ENCODE measurements around the gene TRPM3.
A peak's percentile ranks its signal among the peaks of the same experiment; 100 is the strongest.

The TRPM3 gene

DNA sequence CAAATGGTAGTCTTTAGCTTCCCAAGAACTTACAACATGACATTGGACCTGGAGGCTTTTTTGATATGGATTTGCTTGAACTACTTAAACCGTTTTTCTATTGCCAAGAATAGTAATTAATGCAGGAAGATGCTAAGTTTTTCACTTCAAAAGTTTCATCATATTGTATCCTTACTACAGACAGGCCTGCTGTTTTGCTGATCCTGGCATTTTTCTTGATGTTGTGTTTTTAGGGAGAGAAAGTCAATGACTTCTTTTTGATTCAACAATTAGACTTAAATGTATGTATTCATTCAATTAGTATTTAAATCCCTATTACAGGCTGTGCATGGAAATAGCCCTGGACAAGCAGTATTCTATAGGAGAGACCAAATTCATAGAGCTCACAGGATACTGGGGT, 172.7 kb downstream of the TRPM3 start:
- TF ChIP-seq, protein P1, sequence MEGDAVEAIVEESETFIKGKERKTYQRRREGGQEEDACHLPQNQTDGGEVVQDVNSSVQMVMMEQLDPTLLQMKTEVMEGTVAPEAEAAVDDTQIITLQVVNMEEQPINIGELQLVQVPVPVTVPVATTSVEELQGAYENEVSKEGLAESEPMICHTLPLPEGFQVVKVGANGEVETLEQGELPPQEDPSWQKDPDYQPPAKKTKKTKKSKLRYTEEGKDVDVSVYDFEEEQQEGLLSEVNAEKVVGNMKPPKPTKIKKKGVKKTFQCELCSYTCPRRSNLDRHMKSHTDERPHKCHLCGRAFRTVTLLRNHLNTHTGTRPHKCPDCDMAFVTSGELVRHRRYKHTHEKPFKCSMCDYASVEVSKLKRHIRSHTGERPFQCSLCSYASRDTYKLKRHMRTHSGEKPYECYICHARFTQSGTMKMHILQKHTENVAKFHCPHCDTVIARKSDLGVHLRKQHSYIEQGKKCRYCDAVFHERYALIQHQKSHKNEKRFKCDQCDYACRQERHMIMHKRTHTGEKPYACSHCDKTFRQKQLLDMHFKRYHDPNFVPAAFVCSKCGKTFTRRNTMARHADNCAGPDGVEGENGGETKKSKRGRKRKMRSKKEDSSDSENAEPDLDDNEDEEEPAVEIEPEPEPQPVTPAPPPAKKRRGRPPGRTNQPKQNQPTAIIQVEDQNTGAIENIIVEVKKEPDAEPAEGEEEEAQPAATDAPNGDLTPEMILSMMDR (conservative IDR thresholded peaks at IDR 0.05; ENCODE audit: low read depth, low read length): no peak
- no peak for DNase-seq (ENCODE audit: low read depth)

DNA sequence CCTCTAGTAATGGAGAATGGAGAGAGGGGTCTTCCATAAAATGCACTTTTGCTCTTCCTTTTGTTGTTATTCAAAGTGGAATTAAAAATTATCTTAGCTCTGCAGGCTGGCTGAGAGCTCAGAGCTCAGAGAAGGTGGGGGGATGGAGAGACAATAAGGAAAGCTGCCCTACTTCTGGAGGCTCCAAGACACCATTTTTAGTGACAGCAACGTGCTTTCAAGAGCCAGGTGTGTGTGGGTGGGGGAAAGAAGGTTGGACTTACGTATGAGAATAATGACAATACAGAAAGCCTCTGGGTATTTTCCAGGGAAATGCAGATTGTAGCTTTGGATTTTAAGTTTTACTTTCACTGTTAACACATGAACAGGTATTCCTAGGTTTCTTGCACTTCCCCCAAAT, 173.9 kb downstream of the TRPM3 start:
- no peak for DNase-seq (ENCODE audit: low read depth)
- H3K4me3 ChIP-seq (ENCODE audit: low read depth, low read length): no peak overlapping the region
- TF ChIP-seq, protein P1 (conservative IDR thresholded peaks at IDR 0.05; ENCODE audit: low read depth, low read length): no peak

More for the DNA sequence above, 172.7 kb downstream of the TRPM3 start:
- H3K4me3 ChIP-seq (ENCODE audit: low read depth, low read length): no peak overlapping the region

DNA sequence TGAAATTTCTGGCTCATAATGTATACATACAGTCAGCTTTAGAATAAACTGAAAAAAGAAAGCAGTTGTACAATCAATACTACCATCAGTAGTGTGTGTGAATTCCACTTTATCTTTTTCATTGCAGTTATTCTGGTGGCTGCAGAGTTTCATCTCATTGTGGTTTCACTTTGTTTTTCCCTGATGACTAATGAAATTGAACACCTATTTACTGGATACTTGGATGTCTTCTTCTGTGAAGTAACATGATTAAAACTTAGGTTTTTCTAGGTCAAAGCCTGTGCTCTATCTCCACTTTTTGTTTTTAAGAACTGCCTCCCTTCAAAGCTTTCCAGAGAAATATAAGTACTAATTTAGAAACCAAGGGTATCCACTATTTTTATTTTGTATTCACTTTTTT, 174.3 kb downstream of the TRPM3 start:
- H3K4me3 ChIP-seq (ENCODE audit: low read depth, low read length): no peak overlapping the region
- DNase-seq (ENCODE audit: low read depth): peak; percentile 40
- TF ChIP-seq, protein P1 (conservative IDR thresholded peaks at IDR 0.05; ENCODE audit: low read depth, low read length): no peak

DNA sequence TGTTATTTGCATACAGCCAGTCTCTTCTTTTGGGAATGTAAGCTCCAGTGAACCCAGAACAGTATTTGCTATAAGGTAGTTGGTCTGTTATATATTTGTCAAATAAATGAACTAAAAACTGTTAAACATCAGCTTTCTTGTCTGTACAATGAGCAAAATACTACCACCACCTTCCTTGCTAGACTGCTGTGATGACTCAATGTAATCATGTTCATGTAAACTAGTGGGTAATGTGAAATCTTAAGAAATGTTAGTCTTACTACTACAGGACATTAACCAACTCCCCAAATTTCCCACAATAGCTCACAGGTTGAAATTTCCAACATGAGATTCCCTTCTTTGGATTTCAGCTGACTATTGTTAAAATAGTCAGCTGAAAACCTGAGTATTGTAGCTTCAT, 176.1 kb downstream of the TRPM3 start:
- DNase-seq (ENCODE audit: low read depth): peak; percentile 29
- TF ChIP-seq, protein P1 (conservative IDR thresholded peaks at IDR 0.05; ENCODE audit: low read depth, low read length): no peak

DNA sequence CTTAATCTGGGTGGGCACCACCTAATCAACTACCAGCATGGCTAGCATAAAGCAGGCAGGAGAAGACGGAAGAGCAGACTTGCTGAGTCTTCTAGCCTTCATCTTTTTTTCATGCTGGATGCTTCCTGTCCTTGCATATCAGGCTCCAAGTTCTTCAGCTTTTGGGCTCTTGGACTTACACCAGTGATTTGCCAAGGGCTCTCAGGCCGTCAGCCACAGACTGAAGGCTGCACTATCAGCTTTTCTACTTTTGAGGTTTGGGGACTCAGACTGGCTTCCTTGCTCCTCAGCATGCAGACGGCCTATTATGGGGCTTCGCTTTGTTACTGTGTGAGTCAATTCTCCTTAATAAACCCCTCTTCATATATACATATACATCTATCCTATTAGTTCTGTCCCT, 180.2 kb downstream of the TRPM3 start:
- H3K4me3 ChIP-seq (ENCODE audit: low read depth, low read length): no peak overlapping the region
- TF ChIP-seq, protein P1 (conservative IDR thresholded peaks at IDR 0.05; ENCODE audit: low read depth, low read length): no peak
- no peak for DNase-seq (ENCODE audit: low read depth)

More for the DNA sequence above, 176.1 kb downstream of the TRPM3 start:
- no peak overlapping the region for H3K4me3 ChIP-seq (ENCODE audit: low read depth, low read length)

DNA sequence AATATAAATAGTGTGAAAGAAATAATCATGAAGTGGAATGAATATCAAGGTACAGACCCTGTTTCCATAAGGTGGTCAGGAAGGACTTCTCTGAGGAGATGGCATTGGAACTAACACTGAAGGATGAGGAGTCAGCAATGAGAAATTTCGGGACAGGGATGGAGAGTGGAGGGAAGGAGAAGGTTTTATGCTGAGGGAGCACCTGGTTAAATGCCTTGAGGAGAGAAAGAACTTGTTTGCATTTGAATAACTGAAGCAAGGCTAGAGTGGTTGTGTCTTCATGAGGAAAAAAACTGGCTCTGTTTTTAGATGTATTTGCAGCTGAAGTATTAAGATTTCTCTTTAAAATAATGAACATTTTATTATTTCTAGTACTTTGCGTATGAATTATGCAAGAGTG, 180.8 kb downstream of the TRPM3 start:
- TF ChIP-seq, protein P1 (conservative IDR thresholded peaks at IDR 0.05; ENCODE audit: low read depth, low read length): no peak
- H3K4me3 ChIP-seq (ENCODE audit: low read depth, low read length): no peak overlapping the region
- no peak for DNase-seq (ENCODE audit: low read depth)

DNA sequence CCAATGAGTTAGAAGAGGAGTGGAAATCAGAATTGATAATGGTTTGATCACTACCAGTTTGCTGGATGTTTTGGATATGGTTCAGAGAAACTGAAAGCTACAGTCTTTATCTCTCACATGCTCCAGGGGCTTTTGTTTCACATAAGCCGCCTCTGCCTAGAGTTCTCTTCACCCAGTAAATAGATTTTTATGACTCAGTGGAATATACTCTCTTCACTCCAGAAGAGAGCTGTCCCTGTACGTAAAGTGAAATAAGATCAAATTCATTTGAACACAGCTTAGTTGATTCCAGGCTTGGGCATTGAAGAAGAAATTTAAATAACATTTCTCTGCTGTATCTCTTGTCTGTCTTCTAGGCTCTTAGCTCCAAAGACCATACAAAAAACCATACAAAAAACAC, 184.9 kb downstream of the TRPM3 start:
- no peak overlapping the region for H3K4me3 ChIP-seq (ENCODE audit: low read depth, low read length)
- no peak for DNase-seq (ENCODE audit: low read depth)
- TF ChIP-seq, protein P1 (conservative IDR thresholded peaks at IDR 0.05; ENCODE audit: low read depth, low read length): no peak
